ENCODE results near the gene MTRFR. TPM values are rescaled to one million over a fixed set of nuclear protein-coding genes. Genes with fewer than 3 reads are reported as not detected.

MTRFR gene
- total RNA-seq, 1 donor from 2014 or later, result 12.7 TPM

GRCh38 chr12:123268850-123269249, 35.6 kb downstream of the MTRFR start:
- Histone ChIP-seq H3K27ac (peak overlapping the region; percentile 76), H3K27me3 (ENCODE audit: low read depth) (no peaks in the 10 kb centered on the region), H3K9me3 (no peaks in the 10 kb centered on the region), H3K4me3 (peak overlapping the region; percentile 77), H3K36me3 (peaks cover 26% of the 10 kb centered on the region), H3K4me1 (peaks cover 35% of the 10 kb centered on the region)
- no peak for TF ChIP-seq CTCF (IDR thresholded peaks at IDR 0.05)
- ATAC-seq (no peak), DNase-seq (no peak)
- intact Hi-C loops (cut with DNase I), result no loop called here

- intact Hi-C loops (cut with DNase I), result no loop called here
- DNase-seq (peak; percentile 76), ATAC-seq (peak; percentile 43 to 55)
- TF ChIP-seq CTCF (IDR thresholded peaks at IDR 0.05), result peak; percentile 20
- peak overlapping the region; percentile 77 for H3K4me3 ChIP-seq
- no peaks in the 10 kb centered on the region for H3K9me3 ChIP-seq
- peaks cover 35% of the 10 kb centered on the region for H3K4me1 ChIP-seq
- H3K27me3 ChIP-seq (ENCODE audit: low read depth), result no peaks in the 10 kb centered on the region
- peak overlapping the region; percentile 76 for H3K27ac ChIP-seq
- H3K36me3 ChIP-seq, result peaks cover 20% of the 10 kb centered on the region
Observed at GRCh38 chr12:123269395-123269892, 36.2 kb downstream of the MTRFR start.

- Histone ChIP-seq H3K4me1 (peaks cover 35% of the 10 kb centered on the region), H3K27me3 (ENCODE audit: low read depth) (no peaks in the 10 kb centered on the region), H3K9me3 (no peaks in the 10 kb centered on the region), H3K27ac (peak overlapping the region; percentile 76), H3K4me3 (peak overlapping the region; percentile 77), H3K36me3 (peaks cover 15% of the 10 kb centered on the region)
- TF ChIP-seq CTCF (IDR thresholded peaks at IDR 0.05), result no peak
- DNase-seq (no peak), ATAC-seq (peak; percentile 2 to 16)
- intact Hi-C loops (cut with DNase I), result no loop called here
Observed at GRCh38 chr12:123269896-123270213, 36.6 kb downstream of the MTRFR start.

GRCh38 chr12:123270214-123271000, 37.2 kb downstream of the MTRFR start:
- H3K9me3 ChIP-seq, result no peaks in the 10 kb centered on the region
- H3K36me3 ChIP-seq, result peaks cover 12% of the 10 kb centered on the region
- DNase-seq (no peak), ATAC-seq (peak; percentile 1 to 18)
- H3K27me3 ChIP-seq (ENCODE audit: low read depth), result no peaks in the 10 kb centered on the region
- peak overlapping the region; percentile 77 for H3K4me3 ChIP-seq
- H3K4me1 ChIP-seq, result peaks cover 35% of the 10 kb centered on the region
- intact Hi-C loops (cut with DNase I), result no loop called here
- TF ChIP-seq CTCF (IDR thresholded peaks at IDR 0.05), result peak; percentile 21
- peak overlapping the region; percentile 76 for H3K27ac ChIP-seq

GRCh38 chr12:123271001-123271668, 37.9 kb downstream of the MTRFR start:
- TF ChIP-seq CTCF (IDR thresholded peaks at IDR 0.05), result peak; percentile 23
- Histone ChIP-seq H3K9me3 (no peaks in the 10 kb centered on the region), H3K4me1 (peaks cover 35% of the 10 kb centered on the region), H3K27me3 (ENCODE audit: low read depth) (no peaks in the 10 kb centered on the region), H3K36me3 (peaks cover 8% of the 10 kb centered on the region), H3K4me3 (peak overlapping the region; percentile 77), H3K27ac (peak overlapping the region; percentile 76)
- ATAC-seq (peak; percentile 79 to 80), DNase-seq (peak; percentile 84)
- intact Hi-C loops (cut with DNase I), result no loop called here
